SU-DHL-6 (cell line): Measurements from ENCODE around the gene TREH.

ENCODE experiments used
- H2AFZ ChIP-seq: fragments of 200-600 bp; sonication (generic); 2 replicates; pipeline ENCODE4 v1.6.1; 2014; ENCODE audit warnings: low read depth, mild to moderate bottlenecking, moderate library complexity, mixed read lengths, antibody characterized with exemption, low read length; ENCODE audit not compliant: severe bottlenecking
- H3F3A ChIP-seq: fragments of 200-600 bp; shearing (Covaris generic); 2 replicates; pipeline ENCODE4 v1.6.0; 2016; ENCODE audit warnings: antibody characterized with exemption, mild to moderate bottlenecking; ENCODE audit not compliant: insufficient read depth
- H3K27ac ChIP-seq: fragments of 200-600 bp; sonication (generic); 2 replicates; pipeline ENCODE4 v1.5.1; 2016; ENCODE audit warnings: low read depth, mild to moderate bottlenecking, low read length, moderate library complexity, mixed read lengths
- H3K27me3 ChIP-seq: fragments of 200-600 bp; sonication (generic), shearing (Covaris generic); 2 replicates; pipeline ENCODE4 v1.6.0; 2014; ENCODE audit warnings: mild to moderate bottlenecking, low read length
- H3K36me3 ChIP-seq: fragments of 200-600 bp; sonication (generic); 2 replicates; pipeline ENCODE4 v1.6.1; 2014; ENCODE audit warnings: mild to moderate bottlenecking, low read length, mixed read lengths
- H3K4me2 ChIP-seq: fragments of 300-600, 200-600 bp; shearing (Covaris generic), sonication (generic); 2 replicates; pipeline ENCODE4 v1.6.0; 2014; ENCODE audit warnings: low read length, low read depth, mild to moderate bottlenecking; ENCODE audit not compliant: poor library complexity, severe bottlenecking
- H3K4me3 ChIP-seq: fragments of 200-600 bp; sonication (generic); 2 replicates; pipeline ENCODE4 v1.5.1; 2014; ENCODE audit warnings: antibody characterized with exemption, low read length, mild to moderate bottlenecking, mixed read lengths; ENCODE audit not compliant: insufficient read depth, poor library complexity, severe bottlenecking
- H3K79me2 ChIP-seq: fragments of 200-600 bp; sonication (generic); 2 replicates; pipeline ENCODE4 v1.6.1; 2014; ENCODE audit warnings: mild to moderate bottlenecking, low read length, moderate library complexity; ENCODE audit not compliant: insufficient read depth
- H3K9ac ChIP-seq: fragments of 200-600 bp; sonication (generic); 2 replicates; pipeline ENCODE4 v1.7.0; 2014; ENCODE audit warnings: mild to moderate bottlenecking, low read length
- H3K9me2 ChIP-seq: fragments of 200-600 bp; sonication (generic); replicated peaks from 2 replicates; pipeline ENCODE4 v1.6.1; 2014; ENCODE audit warnings: low read length; ENCODE audit not compliant: insufficient read depth
- H3K9me3 ChIP-seq: fragments of 200-600 bp; sonication (generic); 2 replicates; pipeline ENCODE4 v1.6.1; 2014; ENCODE audit warnings: low read length, mixed read lengths; ENCODE audit not compliant: insufficient read depth
- H4K20me1 ChIP-seq: fragments of 200-600 bp; sonication (generic); 2 replicates; pipeline ENCODE4 v1.6.1; 2014; ENCODE audit warnings: low read depth, mild to moderate bottlenecking, antibody characterized with exemption, low read length, moderate library complexity, mixed read lengths
- EZH2phosphoT487 ChIP-seq: fragments of 200-600 bp; sonication (generic), shearing (Covaris generic); conservative IDR thresholded peaks from 2 replicates; pipeline ENCODE4 v1.6.1; 2018; ENCODE audit warnings: mild to moderate bottlenecking, antibody characterized with exemption, low read length, moderate library complexity, mixed read lengths
- TF ChIP-seq, protein P1 (sequence below): fragments of 200-600 bp; sonication (generic); IDR thresholded peaks from one replicate; pipeline ENCODE4 v1.5.1; 2017; ENCODE audit warnings: antibody characterized with exemption, mild to moderate bottlenecking, low read length, moderate library complexity; ENCODE audit not compliant: insufficient read depth, poor library complexity, severe bottlenecking

TREH gene

DNA sequence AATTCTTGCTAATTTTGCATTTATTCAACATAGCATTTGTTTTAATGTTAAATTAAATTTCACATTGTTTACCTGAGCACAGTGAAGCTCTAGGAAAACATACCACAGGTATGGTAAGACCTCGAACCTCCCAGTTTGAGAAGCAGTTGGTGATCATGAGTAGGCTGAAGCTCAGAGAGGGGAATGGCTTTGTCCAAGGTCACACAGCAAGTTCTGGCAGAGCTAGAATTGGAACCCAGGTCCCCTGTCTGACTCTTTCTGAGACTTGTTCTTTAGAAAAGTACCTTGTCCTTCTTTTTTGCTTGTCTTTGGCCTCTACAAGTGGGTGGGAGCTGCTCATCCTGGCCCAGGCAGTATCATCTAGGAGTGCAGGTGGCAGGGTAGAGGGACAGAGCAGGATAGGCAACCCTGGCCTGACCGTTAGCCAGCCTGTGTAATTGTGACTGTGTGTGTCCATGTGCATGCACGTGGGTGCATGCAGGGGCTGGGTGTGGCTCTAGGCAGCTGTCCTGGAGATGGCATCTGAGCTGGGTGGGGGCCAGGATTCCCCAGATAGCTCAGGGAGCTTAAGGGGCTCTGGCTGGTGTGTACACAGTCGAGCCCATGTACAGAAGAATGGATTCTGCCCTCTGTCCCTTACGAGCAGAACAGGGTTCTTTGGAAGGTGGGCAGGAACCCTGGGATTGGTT, 50.4 kb downstream of the TREH start:
- no peak overlapping the region for H3K4me2 ChIP-seq
- no peak overlapping the region for H2AFZ ChIP-seq
- H4K20me1 ChIP-seq, result no peaks in the 10 kb centered on the region
- no peak overlapping the region for H3K4me3 ChIP-seq
- no peak overlapping the region for H3K27ac ChIP-seq
- H3K36me3 ChIP-seq, result no peaks in the 10 kb centered on the region
- H3K27me3 ChIP-seq, result no peaks in the 10 kb centered on the region
- H3K9me3 ChIP-seq, result no peaks in the 10 kb centered on the region
- no peak for TF ChIP-seq EZH2phosphoT487
- TF ChIP-seq, protein P1, sequence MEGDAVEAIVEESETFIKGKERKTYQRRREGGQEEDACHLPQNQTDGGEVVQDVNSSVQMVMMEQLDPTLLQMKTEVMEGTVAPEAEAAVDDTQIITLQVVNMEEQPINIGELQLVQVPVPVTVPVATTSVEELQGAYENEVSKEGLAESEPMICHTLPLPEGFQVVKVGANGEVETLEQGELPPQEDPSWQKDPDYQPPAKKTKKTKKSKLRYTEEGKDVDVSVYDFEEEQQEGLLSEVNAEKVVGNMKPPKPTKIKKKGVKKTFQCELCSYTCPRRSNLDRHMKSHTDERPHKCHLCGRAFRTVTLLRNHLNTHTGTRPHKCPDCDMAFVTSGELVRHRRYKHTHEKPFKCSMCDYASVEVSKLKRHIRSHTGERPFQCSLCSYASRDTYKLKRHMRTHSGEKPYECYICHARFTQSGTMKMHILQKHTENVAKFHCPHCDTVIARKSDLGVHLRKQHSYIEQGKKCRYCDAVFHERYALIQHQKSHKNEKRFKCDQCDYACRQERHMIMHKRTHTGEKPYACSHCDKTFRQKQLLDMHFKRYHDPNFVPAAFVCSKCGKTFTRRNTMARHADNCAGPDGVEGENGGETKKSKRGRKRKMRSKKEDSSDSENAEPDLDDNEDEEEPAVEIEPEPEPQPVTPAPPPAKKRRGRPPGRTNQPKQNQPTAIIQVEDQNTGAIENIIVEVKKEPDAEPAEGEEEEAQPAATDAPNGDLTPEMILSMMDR, result no peak
- H3K9me2 ChIP-seq, result no peaks in the 10 kb centered on the region
- H3K9ac ChIP-seq, result no peak overlapping the region
- no peaks in the 10 kb centered on the region for H3K79me2 ChIP-seq
- H3F3A ChIP-seq, result no peaks in the 10 kb centered on the region

DNA sequence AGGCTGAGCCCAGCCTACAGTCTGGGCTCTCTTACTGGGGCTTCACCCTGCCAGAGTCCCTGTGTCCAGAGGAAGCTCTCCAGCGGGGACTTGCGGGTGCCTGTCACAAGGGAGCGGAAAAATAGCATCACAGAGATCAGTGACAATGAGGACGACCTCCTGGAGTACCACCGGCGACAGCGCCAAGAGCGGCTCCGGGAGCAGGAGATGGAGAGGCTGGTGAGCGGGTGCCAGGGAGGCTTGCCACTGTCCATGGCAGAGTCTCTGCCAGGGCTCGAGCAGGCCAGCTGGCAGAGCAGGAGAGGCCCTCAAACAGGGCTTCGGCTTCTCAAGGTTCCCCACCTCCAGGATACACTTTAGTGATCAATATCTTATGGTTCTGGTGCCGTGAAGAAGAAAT, 51.0 kb downstream of the TREH start:
- Histone ChIP-seq H4K20me1 (no peaks in the 10 kb centered on the region), H3K9me2 (no peaks in the 10 kb centered on the region), H3F3A (no peaks in the 10 kb centered on the region), H3K4me3 (no peak overlapping the region), H3K9ac (no peak overlapping the region), H3K27ac (no peak overlapping the region), H2AFZ (no peak overlapping the region), H3K27me3 (no peaks in the 10 kb centered on the region), H3K4me2 (no peak overlapping the region), H3K79me2 (no peaks in the 10 kb centered on the region), H3K36me3 (no peaks in the 10 kb centered on the region), H3K9me3 (no peaks in the 10 kb centered on the region)
- TF ChIP-seq, protein P1, result no peak
- no peak for TF ChIP-seq EZH2phosphoT487

DNA sequence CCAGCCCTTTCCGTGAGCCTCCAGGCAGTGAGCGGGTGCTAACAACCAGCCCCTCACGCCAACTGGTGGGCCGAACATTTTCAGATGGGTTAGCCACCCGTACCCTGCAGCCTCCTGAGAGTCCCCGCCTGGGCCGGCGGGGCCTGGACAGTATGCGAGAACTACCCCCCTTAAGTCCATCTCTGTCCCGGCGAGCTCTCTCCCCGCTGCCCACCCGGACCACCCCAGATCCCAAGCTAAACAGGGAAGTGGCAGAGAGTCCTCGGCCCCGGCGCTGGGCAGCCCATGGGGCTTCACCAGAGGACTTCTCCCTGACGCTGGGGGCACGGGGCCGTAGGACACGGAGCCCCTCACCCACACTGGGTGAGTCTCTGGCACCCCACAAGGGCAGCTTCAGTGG, 51.4 kb downstream of the TREH start:
- Histone ChIP-seq H3K9me2 (no peaks in the 10 kb centered on the region), H3F3A (no peaks in the 10 kb centered on the region), H3K27me3 (no peaks in the 10 kb centered on the region), H3K27ac (no peak overlapping the region), H3K4me3 (no peak overlapping the region), H3K79me2 (no peaks in the 10 kb centered on the region), H3K36me3 (no peaks in the 10 kb centered on the region), H2AFZ (no peak overlapping the region), H3K4me2 (no peak overlapping the region), H4K20me1 (no peaks in the 10 kb centered on the region), H3K9ac (no peak overlapping the region), H3K9me3 (no peaks in the 10 kb centered on the region)
- TF ChIP-seq EZH2phosphoT487, result no peak
- TF ChIP-seq, protein P1, result no peak
